GM21528 (cell line): ENCODE results near the gene CAMKK1.

Experiments
- ATAC-seq: cut with Tn5 transposase; IDR thresholded peaks from one replicate; pipeline ENCODE4 v1.9.1; 2021; ENCODE audit warnings: mild to moderate bottlenecking, moderate library complexity; ENCODE audit not compliant: unreplicated experiment, low FRiP score

The CAMKK1 gene

GRCh38 chr17:3918372-3919122, 25.7 kb upstream of the CAMKK1 start:
- ATAC-seq = no peak

- no peak for ATAC-seq
Measured at GRCh38 chr17:3917391-3917931, 24.6 kb upstream of the CAMKK1 start.

GRCh38 chr17:3916825-3917224, 24.0 kb upstream of the CAMKK1 start:
- no peak for ATAC-seq

GRCh38 chr17:3915995-3916696, 23.3 kb upstream of the CAMKK1 start, which contains the start of gene P2RX1:
TSS of gene P2RX1 (minus strand) at chr17:3916465. CDS start at chr17:3916225, 240 bp downstream.
- ATAC-seq = no peak

GRCh38 chr17:3915581-3915994, 22.7 kb upstream of the CAMKK1 start:
- no peak for ATAC-seq

GRCh38 chr17:3914312-3914670, 21.4 kb upstream of the CAMKK1 start:
- peak; percentile 44 for ATAC-seq

GRCh38 chr17:3913531-3914311, 20.9 kb upstream of the CAMKK1 start:
- peak; percentile 57 for ATAC-seq

GRCh38 chr17:3912827-3913226, 20.0 kb upstream of the CAMKK1 start:
- no peak for ATAC-seq

- ATAC-seq = peak; percentile 70
Measured at GRCh38 chr17:3911271-3912053, 18.6 kb upstream of the CAMKK1 start.

GRCh38 chr17:3910420-3911270, 17.8 kb upstream of the CAMKK1 start:
- ATAC-seq = no peak

- no peak for ATAC-seq
Measured at GRCh38 chr17:3909257-3909656, 16.4 kb upstream of the CAMKK1 start.

GRCh38 chr17:3907483-3908216, 14.8 kb upstream of the CAMKK1 start:
- no peak for ATAC-seq

- ATAC-seq = no peak
Measured at GRCh38 chr17:3906881-3907280, 14.0 kb upstream of the CAMKK1 start.

GRCh38 chr17:3905017-3905520, 12.2 kb upstream of the CAMKK1 start:
- ATAC-seq = no peak

GRCh38 chr17:3904501-3904900, 11.6 kb upstream of the CAMKK1 start:
- no peak for ATAC-seq

GRCh38 chr17:3903881-3904290, 11.0 kb upstream of the CAMKK1 start:
- no peak for ATAC-seq

GRCh38 chr17:3903051-3903825, 10.4 kb upstream of the CAMKK1 start:
- ATAC-seq = no peak

GRCh38 chr17:3900646-3901045, 7.8 kb upstream of the CAMKK1 start:
- no peak for ATAC-seq
